Adrenal gland (tissue), 5 donors: Measurements from ENCODE around the gene ROCK2.
"Not testable (repeated sequence)": the region's sequence is repeated elsewhere in the genome, so short reads cannot be mapped to it uniquely, and the experiment has no call there.

ENCODE experiments used
- POLR2A ChIP-seq, 2 donors: fragments of 450-650 bp; IDR thresholded peaks; one replicate each; pipeline ENCODE4 v1.6.1; 2017; ENCODE audit warnings: antibody characterized with exemption in 2 of 2, mild to moderate bottlenecking in 2 of 2, moderate library complexity in 1 of 2
- TF ChIP-seq, protein P1 (sequence below), 6 experiments: fragments of 450-650 bp in 4 of 6; fragments of 200-600 bp in 2 of 6; sonication (generic) in 1 of 6; IDR thresholded peaks; 1 replicate in 5 of 6; 2 replicates in 1 of 6; pipeline versions ENCODE4 v1.5.1 to v1.8.0; 2016 to 2021; ENCODE audit warnings: antibody characterized with exemption in 6 of 6, mild to moderate bottlenecking in 2 of 6, moderate library complexity in 1 of 6
- donor health status: DM: no; HTN: no; CAD: no.

DNA sequence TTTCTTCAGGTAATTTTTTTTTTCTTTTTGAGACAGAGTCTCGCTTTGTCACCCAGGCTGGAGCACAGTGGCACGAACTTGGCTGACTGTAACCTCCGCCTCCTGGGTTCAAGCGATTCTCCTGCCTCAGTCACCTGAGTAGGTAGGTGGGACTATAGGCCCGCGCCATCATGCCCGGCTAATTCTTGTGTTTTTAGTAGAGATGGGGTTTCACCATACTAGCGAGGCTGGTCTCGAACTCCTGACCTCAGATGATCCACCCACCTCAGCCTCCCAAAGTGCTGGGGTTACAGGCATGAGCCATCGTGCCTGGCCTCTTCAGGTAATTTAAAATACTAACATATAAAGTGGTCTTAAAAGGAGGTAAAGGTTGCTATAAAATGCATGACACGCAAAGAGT is 113.2 kb downstream of the ROCK2 start:
- TF ChIP-seq, protein P1, sequence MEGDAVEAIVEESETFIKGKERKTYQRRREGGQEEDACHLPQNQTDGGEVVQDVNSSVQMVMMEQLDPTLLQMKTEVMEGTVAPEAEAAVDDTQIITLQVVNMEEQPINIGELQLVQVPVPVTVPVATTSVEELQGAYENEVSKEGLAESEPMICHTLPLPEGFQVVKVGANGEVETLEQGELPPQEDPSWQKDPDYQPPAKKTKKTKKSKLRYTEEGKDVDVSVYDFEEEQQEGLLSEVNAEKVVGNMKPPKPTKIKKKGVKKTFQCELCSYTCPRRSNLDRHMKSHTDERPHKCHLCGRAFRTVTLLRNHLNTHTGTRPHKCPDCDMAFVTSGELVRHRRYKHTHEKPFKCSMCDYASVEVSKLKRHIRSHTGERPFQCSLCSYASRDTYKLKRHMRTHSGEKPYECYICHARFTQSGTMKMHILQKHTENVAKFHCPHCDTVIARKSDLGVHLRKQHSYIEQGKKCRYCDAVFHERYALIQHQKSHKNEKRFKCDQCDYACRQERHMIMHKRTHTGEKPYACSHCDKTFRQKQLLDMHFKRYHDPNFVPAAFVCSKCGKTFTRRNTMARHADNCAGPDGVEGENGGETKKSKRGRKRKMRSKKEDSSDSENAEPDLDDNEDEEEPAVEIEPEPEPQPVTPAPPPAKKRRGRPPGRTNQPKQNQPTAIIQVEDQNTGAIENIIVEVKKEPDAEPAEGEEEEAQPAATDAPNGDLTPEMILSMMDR (IDR thresholded peaks at IDR 0.05), result not testable (repeated sequence)
- not testable (repeated sequence) for TF ChIP-seq POLR2A (IDR thresholded peaks at IDR 0.05)
